HG03045 (cell line): ENCODE data around the gene TGFBR2.
A peak's percentile ranks its signal among the peaks of the same experiment; 100 is the strongest.
"Not testable (repeated sequence)": the region's sequence is repeated elsewhere in the genome, so short reads cannot be mapped to it uniquely, and the experiment has no call there.

Source experiments
- ATAC-seq: cut with Tn5 transposase; IDR thresholded peaks from one replicate; pipeline ENCODE4 v1.9.1; 2021; ENCODE audit warnings: mild to moderate bottlenecking, moderate library complexity; ENCODE audit not compliant: unreplicated experiment

TGFBR2 gene

DNA sequence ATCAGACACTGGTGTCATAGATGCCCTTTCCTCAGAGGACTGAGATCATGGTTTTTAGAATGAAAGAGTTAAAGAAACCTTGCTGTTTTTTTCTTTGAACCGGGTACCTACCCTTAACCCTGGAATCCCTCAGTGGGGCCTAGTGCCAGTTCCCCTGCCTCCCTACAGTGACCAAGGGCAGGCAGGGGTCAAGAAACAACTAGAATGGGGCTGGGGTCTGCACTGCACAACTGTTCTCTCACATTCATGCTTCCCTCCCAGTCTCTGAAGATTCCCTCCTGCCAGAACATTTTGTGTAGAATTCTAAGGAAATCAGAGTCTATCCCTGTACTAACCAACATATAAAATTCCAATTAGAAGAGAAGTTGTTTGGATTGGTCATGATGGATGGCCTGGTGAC is 47.9 kb downstream of the TGFBR2 start:
- ATAC-seq, result no peak

GRCh38 chr3:30655187-30655812 is 48.9 kb downstream of the TGFBR2 start:
- no peak for ATAC-seq

DNA sequence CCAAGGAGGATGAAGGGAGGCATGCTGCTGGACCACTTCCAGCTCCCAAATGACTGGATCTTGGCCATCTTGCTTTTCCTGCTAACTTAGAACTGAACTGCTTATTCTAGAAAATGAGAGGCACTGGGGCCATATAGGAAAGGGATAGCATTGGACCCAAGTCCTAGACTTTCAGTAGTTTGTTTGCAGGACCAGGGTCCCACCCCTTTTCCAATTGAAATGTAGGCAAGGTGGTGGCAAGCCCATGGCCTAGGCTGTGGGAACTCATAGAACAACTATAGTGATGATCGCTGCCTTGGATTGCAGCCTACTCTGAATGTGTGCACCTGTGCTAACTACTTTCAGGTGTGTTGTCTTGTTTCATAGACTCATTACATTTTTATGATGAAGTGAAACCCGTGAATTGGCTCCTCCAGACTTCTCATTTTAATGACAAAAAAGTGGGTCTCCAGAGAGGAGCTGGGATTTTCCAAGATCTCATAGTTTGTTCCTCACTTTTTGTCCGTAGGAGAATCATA is 50.3 kb downstream of the TGFBR2 start:
- no peak for ATAC-seq

DNA sequence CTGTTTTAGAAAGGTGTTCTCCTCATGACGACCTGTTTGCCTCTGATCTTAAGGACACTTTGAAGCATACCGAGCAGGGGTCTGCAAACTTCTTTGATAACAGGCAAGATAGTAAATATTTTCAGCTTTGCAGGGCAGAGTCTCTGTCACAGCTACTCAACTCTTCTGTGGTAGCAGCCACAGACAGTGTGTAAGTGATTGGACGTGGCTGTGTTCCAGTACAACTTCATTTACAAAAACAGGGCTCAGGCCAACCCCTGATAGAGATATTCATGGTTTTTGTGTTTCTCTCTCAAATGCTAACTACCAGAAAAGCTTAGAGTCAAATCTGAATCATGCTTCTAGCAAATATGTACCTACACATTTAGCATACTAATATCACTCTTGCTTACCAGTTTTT is 51.5 kb downstream of the TGFBR2 start:
- ATAC-seq, result peak; percentile 26

- peak; percentile 81 for ATAC-seq
Observed at GRCh38 chr3:30658328-30659052, 52.1 kb downstream of the TGFBR2 start.

DNA sequence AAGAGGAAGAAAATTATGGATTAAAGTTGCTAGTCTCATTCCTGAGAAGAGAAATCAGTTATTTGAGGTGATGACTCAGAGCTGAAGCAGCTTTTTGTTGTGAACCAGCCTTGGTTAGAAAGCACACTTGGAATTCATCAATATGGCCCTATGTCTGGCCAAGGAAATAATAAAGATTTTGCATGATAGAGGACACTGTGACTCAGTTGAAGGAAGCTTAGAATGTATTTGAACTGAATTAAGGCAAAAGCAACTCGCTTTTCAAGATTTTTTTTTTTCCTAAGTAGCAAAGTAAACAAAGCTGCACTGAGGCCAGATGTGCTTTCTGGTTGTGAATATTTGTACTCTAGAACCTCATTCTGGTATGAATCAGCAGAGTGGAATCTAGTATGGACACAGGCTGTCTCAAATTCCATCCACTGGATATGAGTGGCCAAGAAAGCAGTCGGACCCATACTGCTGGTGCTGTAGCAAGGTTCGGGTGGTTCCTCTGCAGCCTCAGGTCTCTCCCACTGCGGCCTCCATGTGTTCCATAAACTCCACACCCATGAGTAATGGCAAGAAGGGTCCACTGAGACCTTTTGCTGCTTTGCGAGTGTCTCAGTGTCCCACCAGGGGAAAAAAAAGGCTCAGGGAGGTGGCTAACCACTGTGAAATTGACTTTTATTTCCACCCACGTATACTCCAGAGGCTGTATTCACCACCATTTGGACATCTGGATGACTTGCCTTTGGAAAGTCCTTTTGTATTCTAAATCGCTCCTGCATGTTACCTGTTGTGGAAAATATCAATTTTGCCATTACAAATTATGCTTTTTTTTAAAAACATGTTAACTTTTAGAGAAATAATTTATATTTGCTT is 53.1 kb downstream of the TGFBR2 start:
- no peak for ATAC-seq

DNA sequence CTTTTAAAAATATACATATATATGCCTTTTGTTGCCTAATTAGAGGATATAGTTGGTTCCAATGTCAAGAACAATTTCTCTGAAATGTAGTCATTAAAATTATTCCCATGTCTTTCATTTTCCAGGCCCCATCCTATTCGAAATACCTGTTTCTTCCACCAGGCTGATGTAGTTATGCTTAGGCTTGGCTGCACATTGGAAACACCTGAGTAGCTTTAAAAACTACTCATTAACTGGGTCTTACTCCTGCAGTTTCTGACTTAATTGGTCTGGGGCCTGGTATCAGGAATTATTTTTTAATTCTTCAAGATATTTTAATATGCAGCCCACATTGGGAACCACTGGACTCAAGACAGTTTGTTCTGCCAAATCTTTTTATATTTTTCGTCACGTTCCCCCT is 53.7 kb downstream of the TGFBR2 start:
- ATAC-seq, result no peak

DNA sequence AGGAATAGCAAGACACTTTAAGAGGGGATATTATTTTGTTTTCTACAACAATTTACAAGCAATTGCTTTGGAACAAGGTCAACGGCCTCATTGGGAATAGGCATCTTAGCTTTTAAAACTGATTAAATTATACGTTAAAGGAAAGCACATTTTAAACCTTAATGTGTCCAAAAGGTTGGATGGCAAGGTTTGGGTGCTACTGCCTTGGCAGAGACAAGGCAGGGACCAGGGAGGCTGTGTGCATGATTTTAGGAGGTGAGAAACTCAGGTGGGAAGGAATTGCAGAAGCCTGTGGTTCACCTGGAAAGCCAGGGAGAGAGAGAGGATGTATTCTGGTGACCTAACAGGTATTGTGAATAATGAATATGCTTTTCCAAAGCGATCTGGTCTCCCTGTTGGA is 54.3 kb downstream of the TGFBR2 start:
- ATAC-seq, result no peak

- no peak for ATAC-seq
Observed at GRCh38 chr3:30661098-30661873, 54.9 kb downstream of the TGFBR2 start.

DNA sequence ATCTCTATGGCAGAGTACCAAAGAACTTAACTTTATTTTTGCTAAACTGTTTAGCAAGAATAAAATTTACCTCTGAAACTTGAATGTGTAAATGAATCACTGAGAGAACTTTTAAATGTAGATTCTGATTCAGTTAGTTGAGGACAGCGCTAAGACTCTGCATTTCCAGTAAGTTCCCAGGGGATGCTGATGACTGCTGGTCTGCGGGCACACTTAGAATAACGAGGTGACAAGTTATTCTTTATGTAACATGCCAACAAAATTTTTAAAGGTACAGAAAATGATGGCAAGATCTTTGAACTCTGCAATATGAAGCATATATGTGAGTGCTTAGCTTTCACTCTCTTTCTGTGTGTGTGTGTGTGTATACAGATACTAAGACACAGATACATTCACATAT is 56.4 kb downstream of the TGFBR2 start:
- no peak for ATAC-seq

- ATAC-seq, result no peak
Observed at GRCh38 chr3:30663533-30664241, 57.3 kb downstream of the TGFBR2 start.

DNA sequence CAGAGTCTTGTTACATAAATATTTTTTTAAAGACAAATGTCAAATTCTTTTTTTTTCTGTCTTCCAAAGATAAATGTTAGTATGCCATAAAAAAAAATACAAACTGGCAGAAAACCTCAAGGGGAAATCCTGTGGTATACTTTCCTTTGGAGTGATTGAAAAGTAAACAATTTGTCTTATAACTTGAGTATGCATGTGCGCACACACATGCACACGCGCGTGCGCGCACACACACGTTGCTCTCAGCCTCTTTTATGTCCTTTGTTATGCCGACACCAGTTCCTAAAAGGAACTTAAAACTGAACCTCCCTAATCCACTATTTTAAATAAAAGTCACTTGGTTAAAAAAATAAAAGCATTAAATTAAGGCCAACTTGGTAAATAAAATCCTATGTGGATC is 58.1 kb downstream of the TGFBR2 start:
- no peak for ATAC-seq

DNA sequence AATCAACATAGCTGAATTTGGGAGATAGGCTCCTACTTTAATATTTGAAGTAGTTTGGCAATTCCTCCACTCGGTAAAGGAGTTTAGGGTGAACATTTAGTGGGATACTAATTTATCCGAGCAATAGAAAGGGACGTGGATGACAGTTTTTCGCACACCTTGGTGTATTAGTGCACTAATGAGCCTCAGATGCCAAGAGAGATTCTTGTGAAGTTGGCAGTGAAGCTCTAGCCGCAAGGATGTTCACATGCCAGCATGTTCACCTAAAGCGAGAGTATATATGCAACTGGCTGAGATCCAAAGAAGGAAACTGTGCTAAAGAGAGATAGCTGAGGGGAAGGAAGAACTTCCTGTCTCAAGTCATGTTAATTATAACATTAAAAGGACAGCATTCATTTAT is 58.5 kb downstream of the TGFBR2 start:
- ATAC-seq, result no peak

DNA sequence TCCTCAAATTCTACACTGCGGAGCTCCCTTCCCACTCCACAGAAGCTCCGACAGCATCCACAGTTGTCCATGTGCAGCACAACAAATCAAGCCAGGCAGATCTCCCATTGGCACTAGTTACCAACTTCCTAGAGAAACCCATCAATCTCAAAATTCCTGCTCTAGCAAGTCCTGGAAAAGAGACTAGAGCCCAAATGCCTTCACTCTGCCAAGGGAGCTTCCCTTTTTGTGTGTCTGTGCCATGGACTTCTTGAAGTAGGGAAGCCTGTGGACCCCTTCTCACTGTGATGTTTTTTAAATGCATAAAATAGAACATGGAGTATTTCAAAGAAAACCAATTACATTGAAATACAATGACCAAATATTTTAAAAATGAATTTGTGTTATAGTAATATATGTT is 59.1 kb downstream of the TGFBR2 start:
- no peak for ATAC-seq

DNA sequence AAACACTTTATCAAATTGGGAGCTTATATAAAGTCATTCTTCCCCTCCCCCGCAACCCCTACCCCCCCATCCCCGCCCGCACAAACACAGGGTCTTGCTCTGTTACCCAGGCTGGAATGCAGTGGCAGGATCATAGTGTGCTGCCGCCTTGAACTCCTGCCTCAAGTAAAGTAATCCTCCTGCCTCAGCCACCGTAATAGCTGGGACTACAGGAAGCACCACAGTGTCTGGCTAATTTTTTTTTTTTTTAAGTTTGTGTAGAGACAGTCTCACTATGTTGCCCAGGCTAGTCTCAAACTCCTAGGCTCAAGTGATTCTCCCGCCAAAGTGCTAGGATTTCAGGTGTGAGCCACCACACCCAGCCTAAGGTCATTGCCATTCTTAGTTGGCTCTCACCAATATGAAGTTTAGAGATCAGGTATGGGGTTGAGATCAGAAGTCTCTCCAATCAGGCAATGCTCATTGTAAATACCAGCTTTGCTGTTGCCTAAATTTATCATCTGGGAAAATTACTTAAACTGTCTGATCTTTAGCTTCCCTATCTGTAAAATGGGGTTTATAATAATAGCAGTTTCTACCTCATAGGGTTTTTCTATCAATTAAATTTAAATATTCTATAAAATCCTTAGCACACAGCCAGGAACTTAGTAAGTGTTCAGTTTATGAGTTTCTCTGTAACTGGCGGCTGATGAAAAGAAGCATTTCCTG is 60.3 kb downstream of the TGFBR2 start:
- ATAC-seq, result no peak

DNA sequence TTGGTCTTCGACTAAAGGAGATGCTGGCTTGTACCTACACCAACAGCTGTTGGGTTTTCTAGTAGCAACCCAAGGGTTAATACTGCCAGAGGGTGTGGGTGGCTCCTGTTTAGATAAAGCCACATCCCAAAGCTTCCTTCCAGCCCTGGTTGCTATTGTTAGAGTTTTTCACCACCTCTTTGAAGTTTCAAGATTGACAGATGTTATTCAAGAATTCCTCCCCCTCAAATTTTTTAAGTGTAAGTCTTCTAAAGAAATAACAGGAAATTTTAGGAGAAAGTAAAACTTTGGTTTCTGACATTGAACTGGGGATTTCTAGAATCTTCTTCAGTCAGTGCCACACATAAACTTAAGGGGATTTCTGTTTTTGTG is 60.9 kb downstream of the TGFBR2 start:
- no peak for ATAC-seq

DNA sequence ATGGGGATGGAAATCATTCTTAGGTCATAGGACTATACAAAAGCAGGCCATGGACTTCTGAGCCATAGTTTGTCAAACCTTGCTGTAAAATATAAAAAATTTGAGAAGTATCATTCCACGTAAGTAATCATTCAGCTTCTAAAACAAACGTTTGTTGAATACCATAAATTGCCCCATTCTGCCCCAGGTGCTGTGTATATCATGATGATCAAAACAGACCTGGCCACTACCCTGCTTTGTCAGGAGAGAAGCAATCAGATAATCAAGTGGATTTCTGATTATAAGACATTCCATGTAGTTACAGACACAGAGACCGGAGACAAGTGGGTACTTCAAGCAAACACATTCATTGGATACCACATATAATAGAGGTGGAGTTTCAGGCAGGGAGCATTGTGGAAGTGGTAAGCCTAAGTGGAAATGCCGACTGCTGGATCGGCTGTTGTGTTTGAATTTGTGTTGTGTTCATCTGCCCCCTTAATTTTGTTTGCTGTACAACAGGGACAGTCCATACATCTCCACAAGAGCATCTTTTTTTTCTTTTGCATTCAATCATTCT is 61.7 kb downstream of the TGFBR2 start:
- no peak for ATAC-seq

GRCh38 chr3:30669360-30669934 is 63.0 kb downstream of the TGFBR2 start:
- not testable (repeated sequence) for ATAC-seq

GRCh38 chr3:30670292-30670691 is 63.9 kb downstream of the TGFBR2 start:
- no peak for ATAC-seq
